ENCODE results near the gene PARD3B.

The PARD3B gene

GRCh38 chr2:204687776-204688175 lies 142.5 kb downstream of the PARD3B start:
- no peak for FAIRE-seq

GRCh38 chr2:204691911-204692510 lies 146.7 kb downstream of the PARD3B start:
- peak; percentile 5 for FAIRE-seq

More at GRCh38 chr2:204687776-204688175, 142.5 kb downstream of the PARD3B start:
- DNase-seq (ENCODE audit: extremely low spot score, insufficient read length, low read depth) = no peak

GRCh38 chr2:204692790-204693189 lies 147.5 kb downstream of the PARD3B start:
- FAIRE-seq (no peak), DNase-seq (ENCODE audit: extremely low spot score, insufficient read length, low read depth) (no peak)

More at GRCh38 chr2:204691911-204692510, 146.7 kb downstream of the PARD3B start:
- DNase-seq (ENCODE audit: extremely low spot score, insufficient read length, low read depth) = no peak

GRCh38 chr2:204693262-204693661 lies 148.0 kb downstream of the PARD3B start:
- no peak for FAIRE-seq

GRCh38 chr2:204695506-204695905 lies 150.2 kb downstream of the PARD3B start:
- no peak for DNase-seq (ENCODE audit: extremely low spot score, insufficient read length, low read depth)
- FAIRE-seq = no peak

More at GRCh38 chr2:204693262-204693661, 148.0 kb downstream of the PARD3B start:
- DNase-seq (ENCODE audit: extremely low spot score, insufficient read length, low read depth) = no peak

- FAIRE-seq (no peak), DNase-seq (ENCODE audit: extremely low spot score, insufficient read length, low read depth) (no peak)
Measured at GRCh38 chr2:204696124-204696523, 150.8 kb downstream of the PARD3B start.

- FAIRE-seq = no peak
- DNase-seq (ENCODE audit: extremely low spot score, insufficient read length, low read depth) = no peak
Measured at GRCh38 chr2:204705243-204705932, 160.1 kb downstream of the PARD3B start.

GRCh38 chr2:204706939-204707338 lies 161.7 kb downstream of the PARD3B start:
- FAIRE-seq = no peak

GRCh38 chr2:204713211-204713610 lies 167.9 kb downstream of the PARD3B start:
- FAIRE-seq (no peak), DNase-seq (ENCODE audit: extremely low spot score, insufficient read length, low read depth) (no peak)

More at GRCh38 chr2:204706939-204707338, 161.7 kb downstream of the PARD3B start:
- DNase-seq (ENCODE audit: extremely low spot score, insufficient read length, low read depth) = no peak

- DNase-seq (ENCODE audit: extremely low spot score, insufficient read length, low read depth) (no peak), FAIRE-seq (no peak)
Measured at GRCh38 chr2:204715361-204715760, 170.1 kb downstream of the PARD3B start.

- FAIRE-seq = no peak
Measured at GRCh38 chr2:204717591-204717990, 172.3 kb downstream of the PARD3B start.

GRCh38 chr2:204718607-204719006 lies 173.3 kb downstream of the PARD3B start:
- FAIRE-seq = no peak
- no peak for DNase-seq (ENCODE audit: extremely low spot score, insufficient read length, low read depth)

More at GRCh38 chr2:204717591-204717990, 172.3 kb downstream of the PARD3B start:
- no peak for DNase-seq (ENCODE audit: extremely low spot score, insufficient read length, low read depth)

GRCh38 chr2:204720874-204721273 lies 175.6 kb downstream of the PARD3B start:
- FAIRE-seq (no peak), DNase-seq (ENCODE audit: extremely low spot score, insufficient read length, low read depth) (no peak)

- no peak for DNase-seq (ENCODE audit: extremely low spot score, insufficient read length, low read depth)
- no peak for FAIRE-seq
Measured at GRCh38 chr2:204722207-204722606, 176.9 kb downstream of the PARD3B start.

- DNase-seq (ENCODE audit: extremely low spot score, insufficient read length, low read depth) = no peak
- no peak for FAIRE-seq
Measured at GRCh38 chr2:204722691-204723090, 177.4 kb downstream of the PARD3B start.

- no peak for DNase-seq (ENCODE audit: extremely low spot score, insufficient read length, low read depth)
- no peak for FAIRE-seq
Measured at GRCh38 chr2:204725693-204726360, 180.6 kb downstream of the PARD3B start.

- FAIRE-seq = no peak
- DNase-seq (ENCODE audit: extremely low spot score, insufficient read length, low read depth) = no peak
Measured at GRCh38 chr2:204726831-204727230, 181.6 kb downstream of the PARD3B start.

GRCh38 chr2:204727368-204727767 lies 182.1 kb downstream of the PARD3B start:
- FAIRE-seq (no peak), DNase-seq (ENCODE audit: extremely low spot score, insufficient read length, low read depth) (no peak)

GRCh38 chr2:204730603-204731002 lies 185.3 kb downstream of the PARD3B start:
- no peak for DNase-seq (ENCODE audit: extremely low spot score, insufficient read length, low read depth)
- FAIRE-seq = no peak

- FAIRE-seq = no peak
- DNase-seq (ENCODE audit: extremely low spot score, insufficient read length, low read depth) = no peak
Measured at GRCh38 chr2:204732019-204732418, 186.7 kb downstream of the PARD3B start.

- no peak for DNase-seq (ENCODE audit: extremely low spot score, insufficient read length, low read depth)
Measured at GRCh38 chr2:204737296-204737695, 192.0 kb downstream of the PARD3B start.

More at GRCh38 chr2:204737296-204737695, 192.0 kb downstream of the PARD3B start:
- no peak for FAIRE-seq

All from GM18507 (cell line).